A172 (cell line): ENCODE data around the gene TRRAP. TPM values are rescaled to one million over a fixed set of nuclear protein-coding genes. Genes with fewer than 3 reads are reported as not detected.
A peak's percentile ranks its signal among the peaks of the same experiment; 100 is the strongest.

Experiments used
- DNase-seq: peaks from one replicate; pipeline ENCODE4 v3.0.0-alpha.2; 2015; ENCODE audit warnings: low spot score
- total RNA-seq: library from RNA; depleted of rRNA; stranded (reverse); fragments of >200 nt; shearing (Covaris generic); gene quantifications from 2 replicates; pipeline ENCODE4 v1.2.3, GENCODE V29; 2014

TRRAP gene
- total RNA-seq, 1 experiment from 2014 or later: 12.9 TPM

GRCh38 chr7:98900815-98901214, 22.5 kb downstream of the TRRAP start:
- DNase-seq: no peak

- DNase-seq: no peak
These were observed 24.2 kb downstream of the TRRAP start for GRCh38 chr7:98902523-98902922.

GRCh38 chr7:98903246-98903645, 24.9 kb downstream of the TRRAP start:
- DNase-seq: no peak

- DNase-seq: no peak
These were observed 29.2 kb downstream of the TRRAP start for GRCh38 chr7:98907570-98907969.

GRCh38 chr7:98908585-98908984, 30.3 kb downstream of the TRRAP start:
- DNase-seq: no peak

GRCh38 chr7:98909487-98909886, 31.2 kb downstream of the TRRAP start:
- DNase-seq: no peak

- DNase-seq: no peak
These were observed 32.1 kb downstream of the TRRAP start for GRCh38 chr7:98910427-98910826.

GRCh38 chr7:98911916-98912315, 33.6 kb downstream of the TRRAP start:
- DNase-seq: no peak

- no peak for DNase-seq
These were observed 34.7 kb downstream of the TRRAP start for GRCh38 chr7:98913026-98913425.

GRCh38 chr7:98913612-98914011, 35.3 kb downstream of the TRRAP start:
- no peak for DNase-seq

GRCh38 chr7:98917331-98917730, 39.0 kb downstream of the TRRAP start:
- DNase-seq: no peak

- no peak for DNase-seq
These were observed 43.5 kb downstream of the TRRAP start for GRCh38 chr7:98921608-98922372.

GRCh38 chr7:98922392-98923187, 44.3 kb downstream of the TRRAP start:
- no peak for DNase-seq

GRCh38 chr7:98923512-98923911, 45.2 kb downstream of the TRRAP start:
- no peak for DNase-seq

GRCh38 chr7:98927125-98927524, 48.8 kb downstream of the TRRAP start:
- DNase-seq: no peak

GRCh38 chr7:98930464-98930863, 52.1 kb downstream of the TRRAP start:
- DNase-seq: no peak

- DNase-seq: peak; percentile 77
These were observed 52.6 kb downstream of the TRRAP start for GRCh38 chr7:98930921-98931320.

- no peak for DNase-seq
These were observed 55.0 kb downstream of the TRRAP start for GRCh38 chr7:98933321-98933720.

GRCh38 chr7:98934267-98934666, 55.9 kb downstream of the TRRAP start:
- DNase-seq: no peak

- DNase-seq: no peak
These were observed 57.5 kb downstream of the TRRAP start for GRCh38 chr7:98935811-98936210.

- DNase-seq: no peak
These were observed 65.0 kb downstream of the TRRAP start for GRCh38 chr7:98943336-98943735.

- no peak for DNase-seq
These were observed 66.1 kb downstream of the TRRAP start for GRCh38 chr7:98944386-98944785.

GRCh38 chr7:98945852-98946251, 67.5 kb downstream of the TRRAP start:
- DNase-seq: no peak
